Astrocyte (in vitro differentiated cells and primary cell): ENCODE measurements around the gene RGL2. TPM values are rescaled to one million over a fixed set of nuclear protein-coding genes. Genes with fewer than 3 reads are reported as not detected.
A peak's percentile ranks its signal among the peaks of the same experiment; 100 is the strongest.

Experiments
- DNase-seq: peaks from one replicate; pipeline ENCODE4 v3.0.0-alpha.2; 2010; ENCODE audit warnings: low read depth
- FAIRE-seq: peaks from 2 replicates; lab custom pipeline; 2011; peaks lifted over from hg19 to GRCh38; lab: Jason Lieb, UNC
- H2AFZ ChIP-seq: 2 replicates; pipeline ENCODE4 v1.6.0; 2012; ENCODE audit warnings: low read depth, low read length, inconsistent platforms
- H3K27ac ChIP-seq: 2 replicates; pipeline ENCODE4 v1.5.1; 2011; ENCODE audit warnings: low read depth, low read length, inconsistent platforms
- H3K27me3 ChIP-seq: 2 replicates; pipeline ENCODE4 v1.6.0; 2011; ENCODE audit warnings: low read length, inconsistent platforms; ENCODE audit not compliant: insufficient read depth
- H3K36me3 ChIP-seq: 2 replicates; pipeline ENCODE4 v1.5.1; 2011; ENCODE audit warnings: low read length, inconsistent platforms; ENCODE audit not compliant: insufficient read depth
- H3K4me1 ChIP-seq: 2 replicates; pipeline ENCODE4 v1.5.1; 2011; ENCODE audit warnings: low read length, inconsistent platforms; ENCODE audit not compliant: insufficient read depth
- H3K4me2 ChIP-seq: 2 replicates; pipeline ENCODE4 v1.6.0; 2012; ENCODE audit warnings: low read length, inconsistent platforms
- H3K4me3 ChIP-seq: 2 replicates; pipeline ENCODE4 v1.5.1; 2011; ENCODE audit warnings: low read depth, mild to moderate bottlenecking, low read length, inconsistent platforms; ENCODE audit not compliant: insufficient read depth
- H3K79me2 ChIP-seq: 2 replicates; pipeline ENCODE4 v1.6.0; 2012; ENCODE audit warnings: mild to moderate bottlenecking, low read length, inconsistent platforms; ENCODE audit not compliant: insufficient read depth
- H3K9ac ChIP-seq: 2 replicates; pipeline ENCODE4 v1.6.0; 2012; ENCODE audit warnings: mild to moderate bottlenecking, low read length, inconsistent platforms
- H3K9me3 ChIP-seq: 2 replicates; pipeline ENCODE4 v1.5.1; 2012; ENCODE audit warnings: low read depth, mild to moderate bottlenecking, low read length, inconsistent platforms; ENCODE audit not compliant: insufficient read depth
- H4K20me1 ChIP-seq: 2 replicates; pipeline ENCODE4 v1.6.0; 2012; ENCODE audit warnings: low read length, inconsistent platforms; ENCODE audit not compliant: insufficient read depth
- H3K27ac Mint-ChIP-seq: one replicate; pipeline ENCODE4 v1.8.0; 2021; ENCODE audit warnings: mild to moderate bottlenecking, mixed read lengths; ENCODE audit not compliant: unreplicated experiment
- H3K27me3 Mint-ChIP-seq: one replicate; pipeline ENCODE4 v1.8.0; 2021; ENCODE audit warnings: low read depth, mixed read lengths; ENCODE audit not compliant: unreplicated experiment
- H3K36me3 Mint-ChIP-seq: one replicate; pipeline ENCODE4 v1.8.0; 2021; ENCODE audit warnings: low read depth, mixed read lengths; ENCODE audit not compliant: unreplicated experiment
- H3K4me1 Mint-ChIP-seq: one replicate; pipeline ENCODE4 v1.8.0; 2021; ENCODE audit warnings: low read depth, mixed read lengths; ENCODE audit not compliant: unreplicated experiment
- H3K4me3 Mint-ChIP-seq: one replicate; pipeline ENCODE4 v1.8.0; 2021; ENCODE audit warnings: mild to moderate bottlenecking, moderate library complexity, mixed read lengths; ENCODE audit not compliant: unreplicated experiment
- H3K9me3 Mint-ChIP-seq: one replicate; pipeline ENCODE4 v1.8.0; 2021; ENCODE audit warnings: mild to moderate bottlenecking, mixed read lengths; ENCODE audit not compliant: unreplicated experiment
- EZH2 ChIP-seq: IDR thresholded peaks from 2 replicates; pipeline ENCODE4 v1.6.1; 2012; ENCODE audit warnings: mild to moderate bottlenecking, low read length, inconsistent platforms; ENCODE audit not compliant: insufficient read depth
- total RNA-seq: library from RNA; stranded (reverse); gene quantifications from 2 replicates; pipeline ENCODE4 v1.2.1, GENCODE V29; 2021
- TF ChIP-seq, protein P1 (sequence below): IDR thresholded peaks from 2 replicates; pipeline ENCODE4 v1.5.1; 2011; ENCODE audit warnings: low read depth, mild to moderate bottlenecking, inconsistent platforms, low read length, moderate library complexity; ENCODE audit not compliant: insufficient read depth

Gene RGL2
- total RNA-seq, 1 donor from 2014 or later = 36.5 TPM

DNA sequence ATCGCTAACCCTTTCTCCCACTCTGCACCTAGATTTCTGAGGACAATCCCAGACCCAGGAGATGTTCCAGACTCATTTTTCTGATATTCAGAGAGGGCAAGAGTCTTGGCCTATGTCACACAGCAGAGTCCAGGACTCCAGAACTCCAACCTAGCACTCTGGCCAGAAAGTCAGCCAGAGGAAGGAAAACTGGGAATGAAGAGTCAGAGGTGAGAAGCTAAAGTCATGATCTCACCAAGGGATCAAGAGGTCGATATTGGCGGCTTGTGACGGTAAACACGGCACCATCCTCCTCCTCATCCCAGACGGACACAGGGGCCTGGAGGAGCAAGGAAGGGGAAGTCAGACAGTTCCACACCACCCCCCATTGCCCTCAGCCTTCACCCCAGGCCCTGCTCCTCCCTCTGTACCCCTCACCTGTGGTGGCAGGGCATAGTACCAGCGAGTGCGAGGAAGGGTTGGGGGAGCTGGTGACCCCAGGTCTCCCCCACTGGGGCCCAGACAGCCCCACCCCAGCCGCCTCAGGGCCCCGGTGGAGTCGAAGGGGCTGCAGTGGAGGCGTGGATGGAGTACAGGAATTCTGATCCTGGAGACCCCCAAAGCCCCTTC is 1.8 kb downstream of the RGL2 start:
- no peak overlapping the region for H3K27ac ChIP-seq

DNA sequence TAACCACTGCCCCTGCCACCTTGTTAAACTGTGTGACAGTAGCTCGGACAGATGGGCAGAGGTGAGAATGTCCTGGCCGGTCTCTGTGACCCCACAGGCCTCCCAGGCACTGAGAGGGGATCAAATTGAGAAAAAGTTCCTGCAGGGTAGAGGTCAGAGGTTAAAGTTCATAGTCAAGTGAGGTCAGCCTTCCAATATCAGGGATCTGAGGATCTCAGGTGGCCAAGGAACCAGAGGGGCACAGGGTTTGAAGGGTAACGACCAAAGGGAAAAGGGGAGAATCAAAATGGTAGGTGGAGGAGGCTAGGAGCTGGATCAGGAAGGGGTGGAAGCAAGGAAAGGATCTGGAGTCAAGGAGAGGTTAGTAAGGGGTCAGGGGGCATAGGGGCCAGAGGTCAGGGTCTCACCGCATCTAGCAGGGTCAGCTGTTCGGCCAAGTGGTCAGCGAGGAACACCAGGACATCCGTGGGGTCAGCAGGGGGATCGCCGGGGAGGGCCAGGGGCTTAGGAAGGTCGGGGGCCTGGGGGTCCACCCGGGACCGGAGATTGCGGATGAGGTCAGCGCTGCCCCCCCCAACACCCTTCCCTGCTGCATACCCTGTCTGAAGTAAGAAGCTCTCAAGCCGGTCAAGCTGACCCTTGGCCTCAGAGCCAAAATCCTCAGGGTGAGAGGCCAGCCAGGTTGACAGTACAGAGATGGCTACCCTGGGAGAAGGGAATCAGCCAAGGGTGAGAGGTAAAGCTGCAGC is 2.9 kb downstream of the RGL2 start:
- Histone ChIP-seq H3K9me3 (no peaks in the 10 kb centered on the region), H3K27me3 (no peaks in the 10 kb centered on the region), H3K4me1 (peaks cover 8% of the 10 kb centered on the region), H3K4me2 (no peak overlapping the region), H4K20me1 (peaks cover 14% of the 10 kb centered on the region), H3K9ac (no peak overlapping the region), H2AFZ (no peak overlapping the region), H3K79me2 (peaks cover 26% of the 10 kb centered on the region), H3K36me3 (peaks cover 12% of the 10 kb centered on the region), H3K4me3 (no peak overlapping the region), H3K27ac (no peak overlapping the region)
- no peak overlapping the region for H3K27ac Mint-ChIP-seq
- peaks cover 7% of the 10 kb centered on the region for H3K36me3 Mint-ChIP-seq
- H3K4me3 Mint-ChIP-seq = peak overlapping the region; percentile 77
- FAIRE-seq (no peak), DNase-seq (no peak)
- peaks cover 12% of the 10 kb centered on the region for H3K4me1 Mint-ChIP-seq
- no peaks in the 10 kb centered on the region for H3K27me3 Mint-ChIP-seq
- no peaks in the 10 kb centered on the region for H3K9me3 Mint-ChIP-seq
- no peak for TF ChIP-seq EZH2
- TF ChIP-seq, protein P1, sequence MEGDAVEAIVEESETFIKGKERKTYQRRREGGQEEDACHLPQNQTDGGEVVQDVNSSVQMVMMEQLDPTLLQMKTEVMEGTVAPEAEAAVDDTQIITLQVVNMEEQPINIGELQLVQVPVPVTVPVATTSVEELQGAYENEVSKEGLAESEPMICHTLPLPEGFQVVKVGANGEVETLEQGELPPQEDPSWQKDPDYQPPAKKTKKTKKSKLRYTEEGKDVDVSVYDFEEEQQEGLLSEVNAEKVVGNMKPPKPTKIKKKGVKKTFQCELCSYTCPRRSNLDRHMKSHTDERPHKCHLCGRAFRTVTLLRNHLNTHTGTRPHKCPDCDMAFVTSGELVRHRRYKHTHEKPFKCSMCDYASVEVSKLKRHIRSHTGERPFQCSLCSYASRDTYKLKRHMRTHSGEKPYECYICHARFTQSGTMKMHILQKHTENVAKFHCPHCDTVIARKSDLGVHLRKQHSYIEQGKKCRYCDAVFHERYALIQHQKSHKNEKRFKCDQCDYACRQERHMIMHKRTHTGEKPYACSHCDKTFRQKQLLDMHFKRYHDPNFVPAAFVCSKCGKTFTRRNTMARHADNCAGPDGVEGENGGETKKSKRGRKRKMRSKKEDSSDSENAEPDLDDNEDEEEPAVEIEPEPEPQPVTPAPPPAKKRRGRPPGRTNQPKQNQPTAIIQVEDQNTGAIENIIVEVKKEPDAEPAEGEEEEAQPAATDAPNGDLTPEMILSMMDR = no peak

More for the DNA sequence above, 1.8 kb downstream of the RGL2 start:
- Histone ChIP-seq H3K27me3 (no peaks in the 10 kb centered on the region), H4K20me1 (peaks cover 18% of the 10 kb centered on the region), H3K9me3 (no peaks in the 10 kb centered on the region), H3K9ac (peak overlapping the region; percentile 92), H3K4me2 (peak overlapping the region; percentile 99), H3K36me3 (peaks cover 6% of the 10 kb centered on the region), H3K4me3 (peak overlapping the region; percentile 80), H2AFZ (peak overlapping the region; percentile 54), H3K4me1 (peaks cover 8% of the 10 kb centered on the region), H3K79me2 (peaks cover 26% of the 10 kb centered on the region)
- Mint-ChIP-seq H3K36me3 (peaks cover 9% of the 10 kb centered on the region), H3K4me3 (peak overlapping the region; percentile 97), H3K27me3 (no peaks in the 10 kb centered on the region), H3K4me1 (peaks cover 7% of the 10 kb centered on the region), H3K9me3 (no peaks in the 10 kb centered on the region), H3K27ac (no peak overlapping the region)
- TF ChIP-seq, protein P1 = no peak
- TF ChIP-seq EZH2 = no peak
- no peak for FAIRE-seq
- DNase-seq = no peak
